H1 (cell line): Measurements from ENCODE around the gene CUBN. TPM values are rescaled to one million over a fixed set of nuclear protein-coding genes. Genes with fewer than 3 reads are reported as not detected.

Experiments used
- CTCF ChIA-PET: fragments of 300-600 bp; sonication (Branson Sonifier 250); formaldehyde crosslinking; loops from one replicate; lab custom pipeline; 2021; ENCODE audit not compliant: partially characterized antibody; lab: Charles Lee
- POLR2A ChIA-PET: fragments of 300-600 bp; sonication (Branson Sonifier 250); formaldehyde crosslinking; loops from one replicate; lab custom pipeline; 2021; ENCODE audit warnings: inconsistent platforms; ENCODE audit not compliant: partially characterized antibody; lab: Charles Lee
- DNase-seq, 2 experiments: peaks; one replicate each; pipeline versions ENCODE4 v3.0.0 to v3.0.0-alpha.2; 2010 to 2022; ENCODE audit warnings: low spot score in 2 of 2, low read depth in 1 of 2, mixed read lengths in 1 of 2
- FAIRE-seq: peaks from 2 replicates; lab custom pipeline; 2011; peaks lifted over from hg19 to GRCh38; lab: Jason Lieb, UNC
- H2AFZ ChIP-seq: 2 replicates; pipeline ENCODE4 v1.8.1; 2012; ENCODE audit warnings: low read length, inconsistent platforms
- H2AK5ac ChIP-seq: 2 replicates; pipeline ENCODE4 v1.6.1; 2013; ENCODE audit warnings: low read depth, low read length
- H2BK120ac ChIP-seq: replicated peaks from 2 replicates; pipeline ENCODE3; 2013; ENCODE audit warnings: low read depth, low read length, inconsistent platforms
- H2BK12ac ChIP-seq: 2 replicates; pipeline ENCODE4 v1.6.1; 2013; ENCODE audit warnings: low read depth, low read length
- H2BK15ac ChIP-seq: 2 replicates; pipeline ENCODE4 v1.6.1; 2013; ENCODE audit warnings: low read length
- H2BK20ac ChIP-seq: 2 replicates; pipeline ENCODE4 v1.6.1; 2013; ENCODE audit warnings: low read length
- H2BK5ac ChIP-seq: 2 replicates; pipeline ENCODE4 v1.6.1; 2013; ENCODE audit warnings: low read depth, low read length
- H3K14ac ChIP-seq: 2 replicates; pipeline ENCODE4 v1.6.1; 2013; ENCODE audit warnings: inconsistent platforms; ENCODE audit not compliant: insufficient read length
- H3K18ac ChIP-seq: 2 replicates; pipeline ENCODE4 v1.6.1; 2013; ENCODE audit warnings: low read length; ENCODE audit errors: extremely low read depth
- H3K23ac ChIP-seq: 2 replicates; pipeline ENCODE4 v1.6.1; 2013; ENCODE audit warnings: inconsistent platforms; ENCODE audit not compliant: insufficient read length
- H3K23me2 ChIP-seq: 2 replicates; pipeline ENCODE4 v1.6.1; 2013; ENCODE audit warnings: low read depth, low read length
- H3K27ac ChIP-seq: 2 replicates; pipeline ENCODE4 v1.6.1; 2011; ENCODE audit warnings: low read depth, low read length, inconsistent platforms
- H3K27me3 ChIP-seq, 4 experiments: replicated peaks in 1 of 4; 1 replicate in 1 of 4; 2 replicates in 3 of 4; pipeline versions ENCODE4 v1.6.1 to v1.8.1; 2011 to 2013; ENCODE audit warnings: low read length in 3 of 4, mild to moderate bottlenecking in 3 of 4, inconsistent platforms in 2 of 4, mixed read lengths in 2 of 4, moderate library complexity in 1 of 4; ENCODE audit not compliant: control insufficient read depth in 3 of 4, insufficient read depth in 3 of 4; ENCODE audit errors: extremely low read depth in 1 of 4
- H3K36me3 ChIP-seq, 4 experiments: 2 replicates each; pipeline versions ENCODE4 v1.6.1 to v1.8.1; 2011 to 2013; ENCODE audit warnings: mild to moderate bottlenecking in 4 of 4, low read length in 3 of 4, moderate library complexity in 2 of 4, control low read depth in 1 of 4, inconsistent platforms in 1 of 4; ENCODE audit not compliant: insufficient read depth in 4 of 4, control insufficient read depth in 2 of 4
- H3K4ac ChIP-seq: replicated peaks from 2 replicates; pipeline ENCODE3; 2013; ENCODE audit warnings: low read length, low read depth, mixed read lengths, inconsistent platforms; ENCODE audit not compliant: insufficient read length
- H3K4me1 ChIP-seq, 4 experiments: replicated peaks in 1 of 4; 1 replicate in 1 of 4; 2 replicates in 3 of 4; pipeline versions ENCODE4 v1.6.1 to v1.8.1; 2011 to 2013; ENCODE audit warnings: low read length in 3 of 4, inconsistent platforms in 2 of 4, mixed read lengths in 1 of 4; ENCODE audit not compliant: insufficient read depth in 4 of 4, control insufficient read depth in 3 of 4
- H3K4me2 ChIP-seq, 2 experiments: 2 replicates each; pipeline versions ENCODE4 v1.6.1 to v1.8.1; 2011 to 2013; ENCODE audit warnings: low read depth in 2 of 2, low read length in 2 of 2, control low read depth in 1 of 2, inconsistent platforms in 1 of 2, mild to moderate bottlenecking in 1 of 2; ENCODE audit not compliant: insufficient read depth in 1 of 2
- H3K4me3 ChIP-seq, 4 experiments: fragments of 200-600, 300-600 bp in 1 of 4; sonication (generic), shearing (Covaris generic), sonication (Bioruptor Twin) in 1 of 4; 2 replicates each; pipeline versions ENCODE4 v1.5.1 to v1.8.1; 2011 to 2016; ENCODE audit warnings: low read length in 4 of 4, low read depth in 3 of 4, control low read depth in 2 of 4, inconsistent platforms in 2 of 4, mild to moderate bottlenecking in 2 of 4, mixed read lengths in 1 of 4, moderate library complexity in 1 of 4; ENCODE audit not compliant: insufficient read depth in 2 of 4; ENCODE audit errors: extremely low read depth in 1 of 4
- H3K56ac ChIP-seq: replicated peaks from 2 replicates; pipeline ENCODE3; 2013; ENCODE audit warnings: low read depth, mild to moderate bottlenecking, mixed read lengths, low read length, inconsistent platforms; ENCODE audit not compliant: insufficient read length
- H3K79me1 ChIP-seq: 2 replicates; pipeline ENCODE4 v1.6.1; 2013; ENCODE audit warnings: low read depth, low read length, control low read depth
- H3K79me2 ChIP-seq, 2 experiments: 2 replicates each; pipeline versions ENCODE4 v1.6.1 to v1.8.1; 2012 to 2013; ENCODE audit warnings: low read length in 2 of 2, mild to moderate bottlenecking in 2 of 2, inconsistent platforms in 1 of 2; ENCODE audit not compliant: insufficient read depth in 2 of 2, control insufficient read depth in 1 of 2
- H3K9ac ChIP-seq, 4 experiments: replicated peaks in 1 of 4; 1 replicate in 1 of 4; 2 replicates in 3 of 4; pipeline versions ENCODE4 v1.6.1 to v1.8.1; 2011 to 2013; ENCODE audit warnings: low read depth in 3 of 4, low read length in 3 of 4, control low read depth in 2 of 4, mild to moderate bottlenecking in 2 of 4, moderate library complexity in 2 of 4, inconsistent platforms in 1 of 4; ENCODE audit errors: extremely low read depth in 1 of 4
- H3K9me3 ChIP-seq, 2 experiments: 2 replicates each; pipeline versions ENCODE4 v1.6.1 to v1.8.1; 2012 to 2013; ENCODE audit warnings: mild to moderate bottlenecking in 2 of 2, moderate library complexity in 2 of 2, control low read depth in 1 of 2, inconsistent platforms in 1 of 2, low read depth in 1 of 2, low read length in 1 of 2, mixed read lengths in 1 of 2; ENCODE audit not compliant: insufficient read depth in 2 of 2
- H4K20me1 ChIP-seq, 2 experiments: replicated peaks in 1 of 2; 2 replicates each; pipeline versions ENCODE3 to v1.8.1; 2011 to 2013; ENCODE audit warnings: inconsistent platforms in 2 of 2, low read length in 2 of 2, mild to moderate bottlenecking in 1 of 2; ENCODE audit not compliant: insufficient read depth in 2 of 2, control insufficient read depth in 1 of 2
- H4K5ac ChIP-seq: 2 replicates; pipeline ENCODE4 v1.6.1; 2013; ENCODE audit warnings: low read length, low read depth, mixed read lengths, inconsistent platforms; ENCODE audit not compliant: insufficient read length
- H4K8ac ChIP-seq: 2 replicates; pipeline ENCODE4 v1.8.0; 2013; ENCODE audit warnings: mild to moderate bottlenecking, moderate library complexity, low read length, inconsistent platforms; ENCODE audit not compliant: insufficient read depth; ENCODE audit errors: extremely low read depth
- H4K91ac ChIP-seq: replicated peaks from 2 replicates; pipeline ENCODE3; 2013; ENCODE audit warnings: low read length, mixed read lengths, inconsistent platforms; ENCODE audit not compliant: insufficient read length
- WGBS, 2 experiments: shearing (Covaris generic) in 1 of 2; methylation state at CpG; one replicate each; pipeline versions ENCODE4 v1.1.6 to v1.1.7; 2013 to 2015; ENCODE audit warnings: low lambda C conversion rate in 2 of 2, mixed read lengths in 2 of 2, inconsistent platforms in 1 of 2, low coverage in 1 of 2, missing lambda C conversion rate in 1 of 2; ENCODE audit not compliant: insufficient replicate concordance in 2 of 2, insufficient coverage in 1 of 2, insufficient read length in 1 of 2; ENCODE audit errors: extremely low coverage in 1 of 2, missing lambda C conversion rate in 1 of 2; 5-methylcytosine and 5-hydroxymethylcytosine counted together
- polyA plus RNA-seq, 7 experiments: library from polyadenylated mRNA; depleted of rRNA in 3 of 7; stranded (reverse) in 5 of 7; unstranded in 2 of 7; fragments of >200 nt in 5 of 7; fragments of 200-250 nt in 2 of 7; gene quantifications; 1 replicate in 5 of 7; 2 replicates in 1 of 7; 4 replicates in 1 of 7; pipeline versions ENCODE4 v1.2.1 to v1.2.3, GENCODE V29; 2011 to 2013; ENCODE audit warnings: missing spikeins in 2 of 7, mixed read lengths in 2 of 7
- total RNA-seq: library from RNA; stranded (reverse); fragmentation: NEBNext Ultra II Directional; extraction: Animal tissue kit (Norgen Biotek cat#: 25700); gene quantifications from 2 replicates; pipeline ENCODE4 v1.2.1, GENCODE V29; 2021

Gene CUBN
- total and polyA plus RNA-seq, 2 of the 8 experiments (the other 6 are each of a cell fraction or from before 2014, with no cell fraction given): 0.04 to 0.08 TPM

GRCh38 chr10:16966991-16967865, 162.4 kb downstream of the CUBN start:
- Histone ChIP-seq H3K4ac (no peak overlapping the region), H3K27me3 (no peaks in the 10 kb centered on the region), H3K79me1 (no peaks in the 10 kb centered on the region), H3K9ac (no peak overlapping the region), H3K27ac (no peak overlapping the region), H3K79me2 (no peaks in the 10 kb centered on the region), H3K36me3 (no peaks in the 10 kb centered on the region), H2BK120ac (no peak overlapping the region), H3K4me2 (no peak overlapping the region), H4K20me1 (no peaks in the 10 kb centered on the region), H2BK15ac (no peak overlapping the region), H4K5ac (no peak overlapping the region), H2AK5ac (no peak overlapping the region), H4K8ac (no peak overlapping the region), H4K91ac (no peak overlapping the region), H3K18ac (no peak overlapping the region), H3K4me1 (peaks cover 2 to 6% (median 4%) of the 10 kb centered on the region in 4 experiments; a peak in 3 of 7 replicates), H2BK12ac (no peak overlapping the region), H2BK20ac (no peak overlapping the region), H3K9me3 (no peaks in the 10 kb centered on the region), H3K14ac (no peak overlapping the region), H3K4me3 (no peak overlapping the region), H3K23me2 (no peaks in the 10 kb centered on the region), H3K56ac (no peak overlapping the region), H2BK5ac (no peak overlapping the region), H2AFZ (peak overlapping the region; percentile 36; the same call in 1 of the 2 replicates), H3K23ac (no peak overlapping the region)
- CTCF ChIA-PET: interaction anchor here (1.1 to 2.0 kb wide), 3 partner anchors 14 to 289 kb away, joined by 4 to 8 read pairs (median 5); no protein-coding TSS in a partner anchor
- FAIRE-seq: no peak
- POLR2A ChIA-PET: no interaction called here
- 65% methylated on average over 11 of the region's 11 CpGs; no CpG with 5 or more reads in 1 of the 2 experiments for WGBS, 2 experiments
- no peak for DNase-seq
